ENCODE results near the gene CCL18.

GRCh38 chr17:36095992-36096391 is 31.9 kb downstream of the CCL18 start:
- no peak for TF ChIP-seq CTCF (IDR thresholded peaks at IDR 0.05)
- TF ChIP-seq POLR2A (IDR thresholded peaks at IDR 0.05): no peak
- TF ChIP-seq POLR2AphosphoS5 (IDR thresholded peaks at IDR 0.05; ENCODE audit: insufficient read depth in 1 of 2, low read depth in 1 of 2): no peak
